Tibial nerve (tissue), 4 donors: ENCODE measurements around the gene UBXN10.

Experiments
- CTCF ChIP-seq, 5 experiments: fragments of 200-600 bp in 3 of 5; fragments of 450-650 bp in 2 of 5; sonication (generic) in 3 of 5; IDR thresholded peaks; one replicate each; pipeline ENCODE4 v1.5.1; 2016 to 2019; ENCODE audit warnings: antibody characterized with exemption in 5 of 5, mild to moderate bottlenecking in 3 of 5, moderate library complexity in 2 of 5
- EP300 ChIP-seq, 2 donors: sonication (generic); formaldehyde crosslinking; IDR thresholded peaks; one replicate each; pipeline ENCODE4 v1.6.1; 2017; ENCODE audit warnings: antibody characterized with exemption in 2 of 2, mild to moderate bottlenecking in 1 of 2
- POLR2A ChIP-seq, 2 donors: fragments of 450-650 bp; IDR thresholded peaks; one replicate each; pipeline ENCODE4 v1.6.1; 2017; ENCODE audit warnings: antibody characterized with exemption in 2 of 2, mild to moderate bottlenecking in 2 of 2, moderate library complexity in 2 of 2

- TF ChIP-seq CTCF (IDR thresholded peaks at IDR 0.05) (no peak), EP300 (IDR thresholded peaks at IDR 0.05) (no peak), POLR2A (IDR thresholded peaks at IDR 0.05) (no peak)
Observed at GRCh38 chr1:20199403-20199802, 13.5 kb downstream of the UBXN10 start.
